IMR-90 (cell line): Measurements from ENCODE around the gene DET1. TPM values are rescaled to one million over a fixed set of nuclear protein-coding genes. Genes with fewer than 3 reads are reported as not detected.

ENCODE experiments used
- ATAC-seq: fragments of 200-7000 bp; cut with Tn5 transposase; 2 replicates; pipeline ENCODE4 v1.9.1; 2020; ENCODE audit warnings: low read depth, mild to moderate bottlenecking, moderate library complexity
- BruUV-seq: library from RNA; stranded (reverse); fragments of 400-500 nt; replicated peaks from 2 replicates; lab custom pipeline; 2021; lab: Mats Ljungman, UMichigan
- CTCF ChIA-PET: fragments of 300-600 bp; formaldehyde crosslinking; extraction: SDS; loops from one replicate; lab custom pipeline; 2021; ENCODE audit warnings: antibody characterized with exemption; lab: Yijun Ruan, JAX
- POLR2A ChIA-PET: fragments of 300-600 bp; sonication (Branson Sonifier 250); formaldehyde crosslinking; loops from one replicate; lab custom pipeline; 2022; ENCODE audit warnings: antibody characterized with exemption; ENCODE audit not compliant: unreplicated experiment; lab: Charles Lee
- DNase-seq: peaks from one replicate; pipeline ENCODE4 v3.0.0; 2013
- H2AFZ ChIP-seq: replicated peaks from 2 replicates; pipeline ENCODE3; 2013; ENCODE audit warnings: low read length, mild to moderate bottlenecking; ENCODE audit not compliant: poor library complexity
- H2AK5ac ChIP-seq: 2 replicates; pipeline ENCODE4 v1.6.1; 2013; ENCODE audit warnings: low read depth, low read length, inconsistent platforms
- H2AK9ac ChIP-seq: replicated peaks from 2 replicates; pipeline ENCODE3; 2013; ENCODE audit warnings: mild to moderate bottlenecking, low read depth, low read length, moderate library complexity; ENCODE audit not compliant: poor library complexity
- H2BK120ac ChIP-seq: 2 replicates; pipeline ENCODE4 v1.6.1; 2013; ENCODE audit warnings: low read depth, low read length, inconsistent platforms
- H2BK15ac ChIP-seq: 3 replicates; pipeline ENCODE4 v1.6.1; 2013; ENCODE audit warnings: low read depth, low read length, inconsistent platforms
- H2BK20ac ChIP-seq: 2 replicates; pipeline ENCODE4 v1.6.1; 2013; ENCODE audit warnings: low read depth, mild to moderate bottlenecking, inconsistent platforms, low read length, moderate library complexity
- H2BK5ac ChIP-seq: 2 replicates; pipeline ENCODE4 v1.6.1; 2013; ENCODE audit warnings: mild to moderate bottlenecking, low read depth, low read length, inconsistent platforms; ENCODE audit not compliant: poor library complexity, severe bottlenecking
- H3K14ac ChIP-seq: replicated peaks from 2 replicates; pipeline ENCODE4 v1.6.1; 2013; ENCODE audit warnings: low read depth, low read length, inconsistent platforms
- H3K18ac ChIP-seq: 2 replicates; pipeline ENCODE4 v1.6.1; 2013; ENCODE audit warnings: low read depth, low read length, control low read depth
- H3K23ac ChIP-seq: 2 replicates; pipeline ENCODE4 v1.6.1; 2013; ENCODE audit warnings: low read depth, low read length, inconsistent platforms
- H3K27ac ChIP-seq: 2 replicates; pipeline ENCODE4 v1.5.1; 2013; ENCODE audit warnings: mild to moderate bottlenecking, control low read depth, low read length; ENCODE audit not compliant: insufficient read depth
- H3K27me3 ChIP-seq: 2 replicates; pipeline ENCODE4 v1.6.1; 2013; ENCODE audit warnings: low read length; ENCODE audit not compliant: control insufficient read depth, insufficient read depth
- H3K36me3 ChIP-seq: 2 replicates; pipeline ENCODE4 v1.6.1; 2013; ENCODE audit warnings: low read length, mixed read lengths; ENCODE audit not compliant: control insufficient read depth, insufficient read depth
- H3K4ac ChIP-seq: 2 replicates; pipeline ENCODE4 v1.6.1; 2013; ENCODE audit warnings: low read depth, low read length, inconsistent platforms
- H3K4me1 ChIP-seq: 2 replicates; pipeline ENCODE4 v1.6.1; 2013; ENCODE audit warnings: low read length, mixed read lengths; ENCODE audit not compliant: control insufficient read depth, insufficient read depth
- H3K4me2 ChIP-seq: 2 replicates; pipeline ENCODE4 v1.6.1; 2013; ENCODE audit warnings: low read depth, mild to moderate bottlenecking, control low read depth, low read length, moderate library complexity
- H3K4me3 ChIP-seq: 2 replicates; pipeline ENCODE4 v1.5.1; 2013; ENCODE audit warnings: low read depth, mild to moderate bottlenecking, control low read depth, low read length, moderate library complexity; ENCODE audit not compliant: insufficient read depth
- H3K56ac ChIP-seq: 2 replicates; pipeline ENCODE4 v1.6.1; 2013; ENCODE audit warnings: low read length, inconsistent platforms; ENCODE audit not compliant: insufficient read depth; ENCODE audit errors: extremely low read depth
- H3K79me1 ChIP-seq, 2 experiments: 2 replicates each; pipeline ENCODE4 v1.6.1; 2013; ENCODE audit warnings: low read length in 2 of 2, inconsistent platforms in 1 of 2, low read depth in 1 of 2
- H3K9ac ChIP-seq: 2 replicates; pipeline ENCODE4 v1.6.1; 2013; ENCODE audit warnings: low read depth, low read length, control low read depth
- H3K9me1 ChIP-seq: 2 replicates; pipeline ENCODE4 v1.6.1; 2013; ENCODE audit warnings: low read length, inconsistent platforms; ENCODE audit not compliant: insufficient read depth
- H3K9me3 ChIP-seq: 2 replicates; pipeline ENCODE4 v1.6.1; 2013; ENCODE audit warnings: low read length; ENCODE audit not compliant: control insufficient read depth, insufficient read depth
- H4K20me1 ChIP-seq: 2 replicates; pipeline ENCODE4 v1.6.1; 2013; ENCODE audit warnings: low read length, inconsistent platforms; ENCODE audit not compliant: insufficient read depth
- H4K5ac ChIP-seq: 2 replicates; pipeline ENCODE4 v1.6.1; 2013; ENCODE audit warnings: mild to moderate bottlenecking, low read depth, low read length, control low read depth
- H4K8ac ChIP-seq, 2 experiments: 2 replicates each; pipeline ENCODE4 v1.6.1; 2013; ENCODE audit warnings: low read depth in 2 of 2, low read length in 2 of 2, control low read depth in 1 of 2, inconsistent platforms in 1 of 2
- H4K91ac ChIP-seq: 2 replicates; pipeline ENCODE4 v1.6.1; 2013; ENCODE audit warnings: low read depth, low read length, inconsistent platforms; ENCODE audit not compliant: insufficient read depth
- BHLHE40 ChIP-seq: fragments of 150-350 bp; IDR thresholded peaks from 2 replicates; pipeline ENCODE4 v1.6.1; 2016; ENCODE audit warnings: mild to moderate bottlenecking, low read depth, low read length
- CEBPB ChIP-seq: IDR thresholded peaks from 2 replicates; pipeline ENCODE4 v1.6.1; 2012; ENCODE audit warnings: low read depth, low read length, improper control_type of control experiment
- CHD1 ChIP-seq: IDR thresholded peaks from 2 replicates; pipeline ENCODE4 v1.6.1; 2012; ENCODE audit warnings: low read depth, low read length, improper control_type of control experiment
- FOS ChIP-seq: fragments of 150-350 bp; IDR thresholded peaks from 2 replicates; pipeline ENCODE4 v1.6.1; 2016; ENCODE audit warnings: low read depth, low read length
- MAFK ChIP-seq: IDR thresholded peaks from 2 replicates; pipeline ENCODE4 v1.6.1; 2012; ENCODE audit warnings: low read depth, low read length, improper control_type of control experiment
- MAZ ChIP-seq: IDR thresholded peaks from 2 replicates; pipeline ENCODE4 v1.6.1; 2012; ENCODE audit warnings: low read depth, mild to moderate bottlenecking, low read length, improper control_type of control experiment, moderate library complexity, borderline replicate concordance
- MXI1 ChIP-seq: IDR thresholded peaks from 2 replicates; pipeline ENCODE4 v1.6.1; 2012; ENCODE audit warnings: low read depth, mild to moderate bottlenecking, low read length, moderate library complexity, borderline replicate concordance
- NFE2L2 ChIP-seq: fragments of 150-350 bp; IDR thresholded peaks from 2 replicates; pipeline ENCODE4 v1.6.1; 2016; ENCODE audit warnings: low read depth, mild to moderate bottlenecking, low read length
- POLR2A ChIP-seq: IDR thresholded peaks from 2 replicates; pipeline ENCODE4 v1.6.1; 2012; ENCODE audit warnings: mild to moderate bottlenecking, low read depth, low read length
- RAD21 ChIP-seq: IDR thresholded peaks from 2 replicates; pipeline ENCODE4 v1.6.1; 2012; ENCODE audit warnings: low read length, improper control_type of control experiment
- RCOR1 ChIP-seq: IDR thresholded peaks from 2 replicates; pipeline ENCODE4 v1.6.1; 2012; ENCODE audit warnings: mild to moderate bottlenecking, low read length, improper control_type of control experiment; ENCODE audit not compliant: insufficient replicate concordance
- RFX5 ChIP-seq: IDR thresholded peaks from 2 replicates; pipeline ENCODE4 v1.8.0; 2012; ENCODE audit warnings: low read depth, mild to moderate bottlenecking, low read length, moderate library complexity
- SMC3 ChIP-seq: fragments of 150-350 bp; IDR thresholded peaks from 2 replicates; pipeline ENCODE4 v1.6.1; 2016; ENCODE audit warnings: low read depth, mild to moderate bottlenecking, antibody characterized with exemption, low read length, moderate library complexity
- WGBS, 2 experiments: methylation state at CpG; one replicate each; pipeline versions ENCODE4 v1.1.5 to v1.1.7; 2013; ENCODE audit warnings: missing lambda C conversion rate in 2 of 2; ENCODE audit not compliant: insufficient read length in 1 of 2; ENCODE audit errors: extremely low coverage in 2 of 2; 5-methylcytosine and 5-hydroxymethylcytosine counted together
- dilution Hi-C: fragments of 300-500 bp; cut with HindIII; formaldehyde crosslinking; loops from one replicate; pipeline ENCODE4 v1.14.3; 2018; ENCODE audit warnings: low sequenced_read_pairs; ENCODE audit not compliant: unreplicated experiment
- in situ Hi-C: fragments of 300-500 bp; cut with MboI; formaldehyde crosslinking; loops from 3 replicates; pipeline ENCODE4 v1.14.3; 2019; ENCODE audit warnings: low sequenced_read_pairs, inconsistent platforms, mixed read lengths
- intact Hi-C: fragments of 100-400 bp; cut with micrococcal nuclease; formaldehyde crosslinking; loops from 2 replicates; pipeline ENCODE4 v1.10.0; 2022
- polyA plus RNA-seq, 3 experiments: library from polyadenylated mRNA; depleted of rRNA; stranded (reverse); fragments of >200 nt; gene quantifications; 2 replicates each; pipeline ENCODE4 v1.2.3, GENCODE V29; 2012; ENCODE audit warnings: low replicate concordance in 1 of 3
- total RNA-seq: library from RNA; depleted of rRNA; stranded (reverse); fragments of >200 nt; gene quantifications from 2 replicates; pipeline ENCODE4 v1.2.3, GENCODE V29; 2012
- TF ChIP-seq, protein P1 (sequence below): fragments of 150-350 bp; IDR thresholded peaks from 2 replicates; pipeline ENCODE4 v1.6.1; 2016; ENCODE audit warnings: low read depth, mild to moderate bottlenecking, low read length, moderate library complexity, borderline replicate concordance
- TF ChIP-seq, protein P2 (sequence below): conservative IDR thresholded peaks from 2 replicates; pipeline ENCODE4 v1.5.1; 2012; ENCODE audit warnings: mild to moderate bottlenecking, low read depth, low read length, improper control_type of control experiment
- TF ChIP-seq, protein P3 (sequence below): fragments of 150-350 bp; IDR thresholded peaks from 2 replicates; pipeline ENCODE4 v1.6.1; 2017; ENCODE audit warnings: mild to moderate bottlenecking, antibody characterized with exemption, low read length, low read depth

Gene DET1
- total and polyA plus RNA-seq, 2 of the 4 experiments (the other 2 are of a cell fraction): 5.6 to 9.1 TPM

DNA sequence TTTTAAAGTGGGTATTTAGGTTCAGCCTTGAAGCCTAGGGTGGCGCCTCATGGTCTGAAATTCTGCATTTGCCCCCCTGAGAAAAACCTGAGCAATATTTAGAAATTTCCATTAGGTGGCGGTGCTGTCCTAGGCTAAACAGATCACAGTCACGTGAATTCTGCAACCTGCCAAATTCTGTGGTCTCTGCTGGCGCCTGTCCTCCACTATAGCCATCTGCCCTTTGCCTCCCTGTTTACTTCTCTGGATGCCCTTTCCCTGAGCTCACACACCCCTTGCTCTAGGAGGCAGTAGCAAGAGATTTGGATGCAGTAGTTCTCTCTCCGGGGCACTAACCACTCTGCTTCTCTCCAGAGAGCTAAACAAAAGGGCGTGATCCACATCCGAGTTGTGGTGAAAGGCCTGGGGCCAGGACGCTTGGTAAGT is 69.8 kb downstream of the DET1 start:
- Histone ChIP-seq H3K9ac (no peak overlapping the region), H3K4ac (no peak overlapping the region), H3K9me3 (no peaks in the 10 kb centered on the region), H4K20me1 (no peaks in the 10 kb centered on the region), H3K79me1 (0 out of 4 replicates have a peak, but pooled peaks cover 2 to 5% of the 10 kb centered on the region in 2 experiments), H3K18ac (no peak overlapping the region), H4K91ac (no peak overlapping the region), H3K36me3 (peaks cover 27% of the 10 kb centered on the region), H2BK5ac (no peak overlapping the region), H2BK120ac (no peak overlapping the region), H2AFZ (peak overlapping the region; percentile 39), H3K4me2 (no peak overlapping the region; the same call in 1 of the 2 replicates), H2AK9ac (no peak overlapping the region), H2BK15ac (no peak overlapping the region), H3K14ac (no peak overlapping the region), H2AK5ac (no peak overlapping the region), H3K23ac (no peak overlapping the region), H3K4me3 (no peak overlapping the region), H3K4me1 (peaks cover 2% of the 10 kb centered on the region; the same call in 1 of the 2 replicates), H3K27me3 (no peaks in the 10 kb centered on the region), H4K5ac (no peak overlapping the region), H3K56ac (no peak overlapping the region), H2BK20ac (no peak overlapping the region), H4K8ac (no peak overlapping the region), H3K27ac (no peak overlapping the region), H3K9me1 (no peaks in the 10 kb centered on the region; the same call in 1 of the 2 replicates)
- no CpG with 5 or more reads among the region's 8 CpGs for WGBS, 2 experiments
- POLR2A ChIA-PET: no interaction called here
- dilution Hi-C loops: no loop called here
- TF ChIP-seq RCOR1: no peak
- TF ChIP-seq CEBPB: no peak
- TF ChIP-seq MAFK: no peak
- TF ChIP-seq, protein P1, sequence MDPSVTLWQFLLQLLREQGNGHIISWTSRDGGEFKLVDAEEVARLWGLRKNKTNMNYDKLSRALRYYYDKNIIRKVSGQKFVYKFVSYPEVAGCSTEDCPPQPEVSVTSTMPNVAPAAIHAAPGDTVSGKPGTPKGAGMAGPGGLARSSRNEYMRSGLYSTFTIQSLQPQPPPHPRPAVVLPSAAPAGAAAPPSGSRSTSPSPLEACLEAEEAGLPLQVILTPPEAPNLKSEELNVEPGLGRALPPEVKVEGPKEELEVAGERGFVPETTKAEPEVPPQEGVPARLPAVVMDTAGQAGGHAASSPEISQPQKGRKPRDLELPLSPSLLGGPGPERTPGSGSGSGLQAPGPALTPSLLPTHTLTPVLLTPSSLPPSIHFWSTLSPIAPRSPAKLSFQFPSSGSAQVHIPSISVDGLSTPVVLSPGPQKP: no peak
- no peak for TF ChIP-seq MXI1
- peak; percentile 80 for TF ChIP-seq RAD21
- TF ChIP-seq, protein P2, sequence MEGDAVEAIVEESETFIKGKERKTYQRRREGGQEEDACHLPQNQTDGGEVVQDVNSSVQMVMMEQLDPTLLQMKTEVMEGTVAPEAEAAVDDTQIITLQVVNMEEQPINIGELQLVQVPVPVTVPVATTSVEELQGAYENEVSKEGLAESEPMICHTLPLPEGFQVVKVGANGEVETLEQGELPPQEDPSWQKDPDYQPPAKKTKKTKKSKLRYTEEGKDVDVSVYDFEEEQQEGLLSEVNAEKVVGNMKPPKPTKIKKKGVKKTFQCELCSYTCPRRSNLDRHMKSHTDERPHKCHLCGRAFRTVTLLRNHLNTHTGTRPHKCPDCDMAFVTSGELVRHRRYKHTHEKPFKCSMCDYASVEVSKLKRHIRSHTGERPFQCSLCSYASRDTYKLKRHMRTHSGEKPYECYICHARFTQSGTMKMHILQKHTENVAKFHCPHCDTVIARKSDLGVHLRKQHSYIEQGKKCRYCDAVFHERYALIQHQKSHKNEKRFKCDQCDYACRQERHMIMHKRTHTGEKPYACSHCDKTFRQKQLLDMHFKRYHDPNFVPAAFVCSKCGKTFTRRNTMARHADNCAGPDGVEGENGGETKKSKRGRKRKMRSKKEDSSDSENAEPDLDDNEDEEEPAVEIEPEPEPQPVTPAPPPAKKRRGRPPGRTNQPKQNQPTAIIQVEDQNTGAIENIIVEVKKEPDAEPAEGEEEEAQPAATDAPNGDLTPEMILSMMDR: peak; percentile 65
- TF ChIP-seq BHLHE40: peak; percentile 97
- no peak for TF ChIP-seq FOS
- TF ChIP-seq, protein P3, sequence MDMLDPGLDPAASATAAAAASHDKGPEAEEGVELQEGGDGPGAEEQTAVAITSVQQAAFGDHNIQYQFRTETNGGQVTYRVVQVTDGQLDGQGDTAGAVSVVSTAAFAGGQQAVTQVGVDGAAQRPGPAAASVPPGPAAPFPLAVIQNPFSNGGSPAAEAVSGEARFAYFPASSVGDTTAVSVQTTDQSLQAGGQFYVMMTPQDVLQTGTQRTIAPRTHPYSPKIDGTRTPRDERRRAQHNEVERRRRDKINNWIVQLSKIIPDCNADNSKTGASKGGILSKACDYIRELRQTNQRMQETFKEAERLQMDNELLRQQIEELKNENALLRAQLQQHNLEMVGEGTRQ: peak; percentile 73
- TF ChIP-seq POLR2A: 0 out of 2 replicates have a peak, but pooled peaks have one; percentile 34
- peak; percentile 66 for TF ChIP-seq SMC3
- TF ChIP-seq RFX5: no peak
- TF ChIP-seq NFE2L2: no peak
- TF ChIP-seq CHD1: no peak
- no peak for TF ChIP-seq MAZ
- in situ Hi-C loops: loop anchor here (25.0 kb wide), 2 partner anchors 361 to 536 kb away; no protein-coding TSS in a partner anchor
- ATAC-seq: peak; percentile 88
- no TSS peak for BruUV-seq
- peak; percentile 55 for DNase-seq
- intact Hi-C loops: loop anchor here (1.0 to 2.0 kb wide), 3 partner anchors 70 to 358 kb away; partner anchors contain the start of gene DET1
- CTCF ChIA-PET: interaction anchor here (0.8 to 1.2 kb wide), 2 partner anchors 9 to 142 kb away, joined by 3 read pairs; partner anchors contain the start of genes MRPL46 and MRPS11
